Stimulated activated CD4-positive, alpha-beta T cell treated with anti-CD3 and anti-CD28 coated beads, Interleukin-4, amount 100 ng/mL, for 1 hour (primary cell): ENCODE data around the gene HIP1R.
"Not testable (repeated sequence)": the region's sequence is repeated elsewhere in the genome, so short reads cannot be mapped to it uniquely, and the experiment has no call there.

Source experiments
- DNase-seq: peaks from one replicate; pipeline ENCODE4 v3.0.0-alpha.2; 2020

The HIP1R gene

DNA sequence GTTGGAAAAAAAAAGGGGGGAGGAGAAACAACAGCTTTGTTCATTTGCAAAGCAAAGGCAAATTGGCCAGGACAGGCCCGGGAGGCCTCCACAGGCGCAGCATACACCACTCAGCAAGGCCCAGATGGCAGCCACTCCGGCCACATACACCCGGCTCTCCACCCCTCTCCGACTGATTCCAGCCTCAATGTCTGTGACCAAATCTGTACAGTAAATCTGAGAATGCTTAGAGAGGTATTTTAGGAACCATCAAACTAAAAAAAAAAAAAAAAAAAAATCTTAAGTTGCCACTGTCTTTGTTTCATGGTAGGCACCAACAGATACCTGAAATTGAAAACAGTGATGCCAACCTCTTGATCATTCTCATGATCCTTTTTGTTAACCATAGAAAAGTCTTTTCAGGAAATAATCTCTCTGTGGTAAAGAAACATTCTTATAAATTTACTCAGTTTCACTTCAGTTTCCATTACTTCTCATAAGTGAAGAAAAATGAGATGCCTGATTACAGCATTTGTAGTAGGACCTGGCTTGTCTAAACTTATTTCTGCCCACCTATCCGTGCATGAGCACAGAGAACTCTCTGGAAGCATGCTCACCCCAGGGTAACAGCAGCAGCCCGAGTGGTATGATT lies 40.4 kb downstream of the HIP1R start:
- no peak for DNase-seq

DNA sequence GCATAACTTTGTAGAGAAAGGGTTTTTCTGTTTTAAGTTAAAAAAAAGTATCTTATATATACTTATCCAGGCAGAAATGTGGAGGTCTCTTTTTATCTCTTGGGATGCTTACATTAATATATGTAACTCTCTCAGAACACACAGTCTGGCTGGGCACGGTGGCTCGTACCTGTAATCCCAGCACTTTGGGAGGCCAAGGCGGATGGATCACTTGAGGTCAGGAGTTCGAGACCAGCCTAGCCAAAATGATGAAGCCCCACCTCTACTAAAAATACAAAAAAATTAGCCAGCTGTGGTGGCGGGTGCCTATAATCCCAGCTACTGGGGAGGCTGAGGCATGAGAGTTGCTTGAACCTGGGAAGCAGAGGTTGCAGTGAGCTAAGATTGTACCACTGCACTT lies 41.0 kb downstream of the HIP1R start:
- DNase-seq, result not testable (repeated sequence)

DNA sequence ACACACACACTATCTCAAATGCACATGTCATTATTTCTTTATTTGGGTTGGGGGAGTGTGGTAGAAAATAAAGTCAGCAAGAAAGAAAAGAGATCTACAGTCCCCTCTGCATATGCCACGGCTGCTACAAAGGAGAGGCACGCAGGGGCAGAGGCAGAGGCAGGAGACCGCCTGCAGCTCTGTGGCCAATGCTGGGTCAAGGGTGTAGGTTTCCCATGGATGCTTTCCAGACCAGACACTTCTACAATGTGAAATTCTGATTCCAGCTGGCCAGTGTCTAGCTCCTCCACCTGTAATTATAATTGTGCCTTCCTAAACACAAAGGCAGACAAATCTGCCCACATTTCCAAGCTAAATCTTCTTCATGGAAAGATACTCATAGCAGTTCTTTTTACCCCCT lies 41.5 kb downstream of the HIP1R start:
- no peak for DNase-seq

DNA sequence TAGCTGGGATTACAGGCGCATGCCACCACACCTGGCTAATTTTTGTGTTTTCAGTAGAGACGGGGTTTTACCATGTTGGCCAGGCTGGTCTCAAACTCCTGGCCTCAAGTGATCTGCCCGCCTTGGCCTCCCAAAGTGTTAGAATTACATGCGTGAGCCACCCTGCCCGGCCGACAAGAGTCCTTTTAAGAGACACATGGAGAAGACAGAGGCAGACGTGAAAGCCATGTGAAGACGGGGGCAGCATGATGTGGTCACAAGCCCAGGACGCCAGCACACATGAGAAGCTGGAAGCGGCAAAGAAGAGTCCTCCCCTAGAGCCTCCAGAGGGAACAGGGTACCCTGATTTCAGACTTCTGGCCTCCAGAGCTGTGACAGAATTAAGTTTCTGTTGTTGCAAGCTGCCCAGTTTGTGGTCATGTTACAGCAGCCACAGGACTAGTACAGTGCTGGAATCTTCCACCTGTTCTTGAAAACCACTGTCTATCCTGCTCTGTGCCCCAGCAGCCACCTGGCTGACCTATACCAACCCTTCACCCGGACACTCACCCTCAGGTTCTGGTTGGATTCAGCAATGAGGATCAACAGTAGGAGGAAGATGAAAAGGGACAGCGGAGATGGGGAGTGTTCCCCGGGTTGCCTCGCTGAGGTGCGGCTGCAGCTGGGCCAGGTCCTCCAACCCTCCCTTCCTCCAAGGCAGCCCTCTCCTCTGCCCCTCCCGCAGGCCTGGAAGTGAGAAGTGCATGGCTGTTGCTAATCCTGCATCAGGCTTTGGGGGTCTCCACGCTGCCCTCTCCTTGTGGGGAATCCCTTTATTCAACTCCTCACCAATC lies 43.7 kb downstream of the HIP1R start:
- DNase-seq, result no peak

DNA sequence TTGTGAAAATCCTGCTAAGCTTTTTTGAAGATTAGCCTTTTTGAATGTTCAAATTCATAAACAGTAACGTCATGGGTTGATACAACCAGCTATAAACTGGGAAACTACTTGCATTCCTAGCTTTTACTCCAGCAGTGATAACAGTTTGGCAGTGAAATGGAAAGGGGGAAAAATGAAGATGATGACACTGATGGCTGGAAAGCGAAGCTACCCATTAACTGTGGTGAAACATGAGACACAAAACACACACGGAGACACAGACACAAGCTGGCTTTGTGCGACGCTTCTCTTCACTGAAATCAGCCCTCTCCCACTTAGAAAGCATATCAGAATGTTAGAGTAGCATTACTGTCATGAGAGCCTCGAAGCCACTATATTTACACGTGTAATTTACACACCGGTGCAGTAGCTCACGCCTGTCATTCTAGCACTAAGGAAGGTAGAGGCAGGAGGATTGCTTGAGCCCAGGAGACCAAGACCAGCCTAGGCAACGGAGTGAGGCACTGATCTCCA lies 45.0 kb downstream of the HIP1R start:
- DNase-seq, result no peak

DNA sequence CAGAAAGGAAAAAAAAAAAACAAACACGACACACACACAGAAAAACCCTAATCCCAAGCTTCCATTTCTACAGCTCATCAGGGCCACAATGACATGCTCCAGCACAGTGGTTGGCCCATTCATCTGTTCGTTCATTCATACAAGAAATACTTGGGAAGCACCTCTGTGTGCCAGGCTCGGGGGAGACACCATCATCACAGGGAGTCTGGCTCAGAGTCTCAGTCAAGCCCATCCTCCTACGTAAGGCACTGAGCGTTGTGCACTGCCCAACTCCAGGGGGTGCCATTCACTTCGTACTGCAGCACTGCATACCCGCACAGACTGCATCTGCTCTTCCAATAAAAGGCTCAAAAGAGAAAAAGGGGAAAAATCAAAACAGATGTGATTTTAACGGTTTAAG lies 45.4 kb downstream of the HIP1R start:
- no peak for DNase-seq

DNA sequence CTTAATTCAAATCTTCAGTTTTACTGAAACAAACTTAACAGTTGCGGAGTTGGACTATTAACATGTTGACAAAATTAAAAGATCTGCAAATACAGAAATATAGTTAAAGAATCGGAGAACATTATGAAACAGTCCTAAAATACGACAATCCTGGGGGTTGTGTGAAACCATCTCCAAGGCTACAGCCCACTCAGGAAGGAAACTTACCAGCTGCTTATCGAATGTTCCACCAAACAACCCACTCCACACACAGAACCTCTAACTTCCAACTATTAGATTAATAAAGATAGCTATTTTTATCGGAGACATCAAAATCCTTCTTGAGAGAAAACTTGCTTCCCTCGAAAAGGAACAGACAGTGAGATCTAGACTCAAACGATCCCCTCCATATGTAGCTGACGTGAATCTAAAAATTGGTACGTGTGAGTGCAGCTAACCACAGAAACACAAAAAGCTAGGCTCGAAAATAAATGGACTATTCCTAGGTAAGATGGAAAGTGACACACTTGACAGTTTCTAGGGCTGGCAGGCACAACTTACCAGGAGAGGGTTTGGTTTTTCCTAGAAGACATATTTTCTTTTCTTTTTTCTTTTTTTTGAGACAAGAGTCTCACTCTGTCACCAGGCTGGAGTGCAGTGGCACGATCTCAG lies 47.8 kb downstream of the HIP1R start:
- DNase-seq, result no peak

DNA sequence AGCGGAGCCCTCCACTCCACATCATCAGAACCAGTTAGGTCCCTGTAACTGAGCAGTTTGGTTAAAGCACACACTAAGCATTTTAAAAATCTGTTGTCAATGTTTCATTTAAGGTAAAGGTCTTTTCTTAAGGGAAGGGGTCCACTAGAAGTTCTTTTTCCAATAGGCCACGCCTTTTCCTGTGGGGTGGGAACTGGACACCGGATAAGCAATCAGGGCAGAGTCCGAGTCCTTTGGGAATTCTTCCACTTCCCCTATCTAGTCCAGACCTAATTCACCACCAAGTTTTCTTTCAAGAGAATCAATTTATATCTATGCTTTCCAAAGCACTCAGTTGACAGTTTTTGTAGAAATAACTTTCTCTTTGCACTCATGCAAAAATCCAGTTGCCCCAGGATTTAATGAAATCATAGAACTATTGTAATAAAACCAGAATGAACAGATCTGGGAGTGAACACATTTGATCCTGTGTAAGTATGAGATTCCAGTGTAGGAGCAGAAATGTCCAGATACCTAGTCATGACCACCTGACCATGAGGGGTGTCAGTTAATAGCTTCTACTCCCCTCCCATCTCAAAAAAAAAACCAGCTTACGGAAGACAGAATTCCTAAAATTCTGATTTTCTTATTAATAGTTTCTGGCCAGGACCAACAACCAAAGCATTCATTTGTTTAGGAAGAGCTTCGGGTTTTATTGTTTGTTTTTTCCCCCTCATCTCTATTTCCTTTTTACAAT lies 49.0 kb downstream of the HIP1R start:
- no peak for DNase-seq

DNA sequence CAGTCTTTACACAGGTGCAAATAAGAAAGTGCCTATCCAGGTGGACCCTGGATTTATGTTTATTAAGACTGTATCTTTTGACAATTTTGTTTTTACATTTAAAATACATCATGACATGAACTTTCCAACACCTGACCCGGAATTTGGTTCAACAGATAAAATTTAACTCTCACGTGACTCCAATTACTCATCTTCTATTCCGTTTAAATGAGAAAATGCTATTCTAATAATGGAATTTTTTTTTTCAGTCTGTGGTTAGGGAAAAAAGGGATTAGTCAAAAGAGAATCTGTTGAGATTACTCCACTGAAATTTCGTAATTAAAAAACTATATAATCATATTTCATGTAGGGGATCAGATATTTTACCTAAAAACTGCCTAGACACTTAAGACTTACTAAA lies 49.6 kb downstream of the HIP1R start:
- DNase-seq, result no peak

DNA sequence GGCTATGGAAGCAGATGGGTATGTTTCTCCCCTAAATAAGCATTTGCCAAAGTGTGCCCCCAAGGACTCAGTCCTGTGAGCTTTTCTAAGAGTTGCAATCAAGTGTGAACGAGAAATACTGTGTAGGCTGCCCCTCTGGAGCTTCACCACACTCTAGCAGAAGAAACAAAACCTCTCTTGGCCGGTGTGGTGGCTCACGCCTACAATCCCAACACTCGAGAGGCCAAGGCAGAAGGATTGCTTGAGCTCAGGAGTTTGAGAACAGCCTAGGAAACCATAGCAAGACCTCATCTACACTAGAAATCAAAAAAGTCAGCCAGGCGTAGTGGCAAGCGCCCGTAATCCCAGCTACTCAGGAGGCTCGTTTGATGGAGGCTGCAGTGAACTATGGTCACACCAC lies 50.9 kb downstream of the HIP1R start:
- DNase-seq, result no peak

DNA sequence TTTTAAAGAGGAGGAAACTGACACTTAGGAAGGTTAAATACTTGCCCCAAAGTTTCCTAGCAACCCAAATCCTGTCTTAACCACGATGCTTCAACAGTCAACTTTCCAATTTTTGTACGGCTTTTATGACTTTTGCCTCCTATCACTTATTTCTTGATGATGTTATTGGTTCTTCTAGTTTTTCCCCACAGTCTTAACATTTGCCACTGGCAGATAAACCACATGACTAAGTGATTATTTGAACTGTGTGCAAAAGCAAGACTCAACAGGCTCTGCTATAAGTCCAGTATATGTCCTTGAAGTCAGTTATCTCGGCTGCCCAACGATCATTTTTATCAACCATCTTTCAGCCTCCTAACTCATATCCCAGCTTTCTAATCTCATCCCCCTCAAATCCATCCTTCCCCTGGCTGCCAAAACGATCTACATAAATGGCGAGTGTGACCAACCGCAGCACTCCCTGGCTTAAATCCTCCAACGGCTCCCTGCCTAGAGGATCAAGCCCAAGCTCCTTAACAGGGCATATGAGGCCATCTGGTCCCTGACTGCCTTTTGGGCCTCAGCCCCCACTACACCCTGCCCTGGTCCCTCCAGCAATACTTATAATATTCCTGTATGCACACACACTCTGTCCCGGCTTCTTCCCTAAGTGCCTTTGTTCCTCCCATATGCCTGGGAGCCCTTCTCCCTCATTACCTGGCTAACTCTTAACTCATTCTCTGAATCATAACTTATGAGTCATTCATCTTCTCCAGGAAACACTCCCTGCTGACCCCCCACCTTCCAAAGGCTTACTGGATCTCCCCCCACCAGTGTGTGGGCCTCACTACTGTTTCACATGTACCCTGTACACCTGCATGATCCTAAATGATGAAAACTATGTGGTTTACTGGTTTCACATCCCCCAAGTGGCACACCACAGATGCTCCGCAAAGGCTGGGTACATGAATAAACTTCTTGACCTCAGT lies 51.9 kb downstream of the HIP1R start:
- peak; percentile 32 for DNase-seq

DNA sequence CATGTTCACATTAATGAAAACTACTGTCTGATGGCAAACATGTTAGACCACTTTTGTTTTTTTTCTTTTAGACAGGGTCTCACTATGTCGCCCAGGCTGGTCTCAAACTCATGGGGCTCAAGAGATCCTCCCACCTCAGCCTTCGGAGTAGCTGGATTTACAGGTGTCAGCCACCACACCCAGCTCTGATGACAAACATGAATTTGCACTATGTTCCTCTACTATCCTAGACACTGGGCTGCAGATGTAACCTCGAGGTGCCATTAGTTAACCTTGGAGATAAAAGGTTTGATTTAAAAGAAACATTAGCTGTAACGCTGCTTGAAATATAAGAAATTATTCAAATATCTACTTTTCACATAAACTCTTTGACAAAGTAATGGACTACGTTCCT lies 52.6 kb downstream of the HIP1R start:
- no peak for DNase-seq

DNA sequence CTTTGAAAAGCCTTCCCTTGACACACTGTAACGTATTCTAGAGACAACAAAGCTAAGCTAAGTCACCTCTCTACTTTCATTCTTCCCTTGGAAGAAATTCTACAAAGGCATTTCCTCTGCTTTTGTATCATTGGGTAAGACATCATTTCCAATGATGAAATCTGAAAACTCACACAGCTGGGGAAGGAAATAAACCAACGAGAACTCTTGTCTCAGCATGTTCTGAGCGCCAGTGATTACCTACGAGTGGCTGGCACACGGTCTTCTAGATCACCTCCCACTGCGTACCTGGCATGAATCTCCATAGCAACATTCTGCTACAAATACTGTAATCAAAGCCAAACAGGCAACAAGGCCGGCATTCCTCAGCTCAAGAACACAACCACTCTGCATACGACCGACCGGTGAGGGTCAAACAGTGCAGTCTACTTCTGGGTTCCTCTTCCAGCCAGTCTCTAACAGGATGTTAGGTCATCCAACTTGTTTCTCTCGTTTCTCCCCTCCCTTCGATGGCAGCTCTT lies 53.0 kb downstream of the HIP1R start:
- no peak for DNase-seq

DNA sequence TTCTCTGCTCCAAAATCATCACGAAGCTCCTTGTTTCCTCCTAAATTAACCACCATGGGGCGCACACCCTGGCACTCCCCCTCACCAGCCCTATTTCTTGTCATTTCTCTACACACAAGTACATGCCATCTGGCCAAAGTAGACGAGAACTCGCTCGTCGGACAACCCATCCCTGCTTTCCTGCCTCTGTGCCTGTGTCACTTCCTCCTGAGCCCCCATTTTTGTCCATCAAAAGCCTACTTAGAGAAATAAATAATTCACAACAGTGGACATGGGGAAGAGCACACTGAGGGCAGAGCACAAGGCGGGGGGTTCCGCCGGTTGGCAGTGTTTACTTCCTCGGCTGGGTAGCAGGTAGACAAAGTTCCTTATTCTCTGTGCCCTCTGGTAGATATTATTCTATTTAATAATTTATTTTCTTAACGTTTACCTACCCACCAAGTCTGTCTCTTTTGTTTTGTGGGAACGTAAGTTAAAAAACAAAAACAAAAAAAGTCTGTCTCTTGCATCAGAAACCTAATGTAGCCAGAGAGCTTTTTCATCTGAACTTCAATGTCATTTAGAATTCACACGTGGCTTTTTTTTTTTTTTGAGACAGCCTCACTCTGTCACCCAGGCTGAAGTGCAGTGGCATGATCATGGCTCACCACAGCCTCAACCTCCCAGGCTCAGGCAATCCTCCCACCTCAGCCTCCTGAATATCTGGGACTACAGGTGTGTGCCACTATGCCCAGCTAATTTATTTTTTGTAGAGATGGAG lies 54.7 kb downstream of the HIP1R start:
- DNase-seq, result no peak

DNA sequence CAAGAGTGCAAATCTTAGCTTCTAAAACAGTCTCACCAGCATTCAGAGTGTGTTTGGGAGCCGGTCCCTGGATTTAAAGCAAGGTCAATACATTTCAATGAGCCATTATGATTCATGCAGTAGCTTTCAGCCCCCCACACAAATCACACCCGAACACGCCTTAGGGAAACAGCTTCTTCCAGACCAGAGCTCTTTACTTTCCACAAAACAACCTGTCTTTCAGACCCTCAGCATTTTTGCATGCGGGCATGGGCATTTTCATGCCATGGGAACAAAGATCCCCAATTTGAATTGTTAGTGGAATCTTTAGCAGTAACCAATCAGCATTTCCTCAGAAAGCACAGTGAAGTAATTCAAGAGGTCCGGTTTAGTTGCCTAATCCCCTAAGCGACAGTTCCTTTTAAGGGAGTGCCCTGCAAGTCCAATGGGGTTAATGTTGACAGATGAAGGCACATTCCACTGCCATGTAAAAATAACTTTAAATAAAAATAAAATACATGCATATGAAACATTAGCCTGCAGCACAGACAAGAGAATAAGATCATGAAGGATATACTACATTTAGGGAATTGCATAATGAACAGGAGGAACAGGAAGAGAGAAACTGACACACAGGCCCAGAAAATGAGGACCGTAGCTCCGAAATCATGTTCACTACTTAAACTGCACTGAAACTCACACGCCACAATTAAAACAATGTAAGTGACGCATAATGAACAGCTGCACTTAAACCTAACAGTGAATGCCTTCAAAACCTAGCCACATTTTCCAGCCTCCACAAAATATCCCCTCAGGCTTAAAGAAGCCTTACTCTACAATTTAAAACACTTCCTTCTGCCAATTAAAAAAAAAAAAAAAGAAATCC lies 56.6 kb downstream of the HIP1R start:
- no peak for DNase-seq

DNA sequence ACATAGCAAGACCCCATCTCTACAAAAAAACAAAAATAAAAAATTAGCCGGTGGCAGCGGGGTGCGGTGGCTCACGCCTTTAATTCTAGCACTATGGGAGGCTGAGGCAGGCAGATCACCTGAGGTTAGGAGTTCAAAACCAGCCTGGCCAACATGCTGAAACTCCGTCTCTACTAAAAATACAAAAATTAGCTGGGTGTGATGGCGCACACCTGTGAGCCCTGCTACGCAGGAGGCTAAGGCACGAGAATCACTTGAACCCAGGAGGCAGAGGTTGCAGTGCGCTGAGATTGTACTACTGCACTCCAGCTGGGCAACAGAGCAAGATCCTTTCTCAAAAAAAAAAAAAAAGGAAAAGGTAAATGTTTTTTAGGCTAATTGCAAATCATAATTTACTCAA lies 57.5 kb downstream of the HIP1R start:
- not testable (repeated sequence) for DNase-seq

DNA sequence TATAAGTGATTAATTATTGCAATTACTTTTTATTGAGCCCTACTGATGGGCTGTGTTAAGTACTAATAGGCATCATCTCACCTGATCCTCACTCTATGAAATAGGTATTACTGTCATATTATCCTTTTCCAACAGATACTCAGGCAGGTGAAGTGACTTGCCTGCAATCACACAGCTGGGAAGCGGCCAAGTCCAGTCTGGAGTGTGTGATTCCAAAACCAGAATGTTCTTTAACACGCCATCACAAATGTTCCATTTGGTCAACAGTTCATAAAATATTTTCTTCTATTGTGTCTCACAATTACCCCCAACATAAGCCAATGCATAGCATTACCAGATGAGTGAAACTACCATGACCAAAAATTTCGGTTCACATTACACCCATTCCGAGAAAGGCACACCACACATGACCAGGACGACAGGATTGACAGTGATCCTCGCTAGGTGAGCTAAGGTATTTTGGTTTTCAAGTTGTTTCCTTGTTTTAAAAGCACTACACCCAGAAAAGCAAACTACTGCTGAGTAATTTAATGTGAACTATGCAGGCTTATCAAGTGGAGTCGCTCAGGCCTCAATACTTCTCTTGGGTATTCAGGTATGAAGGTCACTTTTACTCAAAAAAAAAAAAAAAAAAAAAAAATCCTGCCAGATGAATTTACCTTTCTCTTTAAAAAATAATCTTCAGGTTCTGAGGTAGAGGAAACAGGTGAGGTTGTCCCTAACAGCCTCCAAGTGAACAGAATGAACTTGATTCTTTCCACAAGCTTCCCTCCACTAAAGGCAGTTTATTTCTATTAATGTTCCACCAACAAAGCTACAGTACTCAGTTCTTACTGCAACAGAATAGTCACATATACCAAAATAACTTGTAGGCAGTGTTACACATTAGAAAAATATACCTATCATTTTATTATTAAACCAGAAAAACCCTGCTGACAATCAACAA lies 58.2 kb downstream of the HIP1R start:
- DNase-seq, result no peak

DNA sequence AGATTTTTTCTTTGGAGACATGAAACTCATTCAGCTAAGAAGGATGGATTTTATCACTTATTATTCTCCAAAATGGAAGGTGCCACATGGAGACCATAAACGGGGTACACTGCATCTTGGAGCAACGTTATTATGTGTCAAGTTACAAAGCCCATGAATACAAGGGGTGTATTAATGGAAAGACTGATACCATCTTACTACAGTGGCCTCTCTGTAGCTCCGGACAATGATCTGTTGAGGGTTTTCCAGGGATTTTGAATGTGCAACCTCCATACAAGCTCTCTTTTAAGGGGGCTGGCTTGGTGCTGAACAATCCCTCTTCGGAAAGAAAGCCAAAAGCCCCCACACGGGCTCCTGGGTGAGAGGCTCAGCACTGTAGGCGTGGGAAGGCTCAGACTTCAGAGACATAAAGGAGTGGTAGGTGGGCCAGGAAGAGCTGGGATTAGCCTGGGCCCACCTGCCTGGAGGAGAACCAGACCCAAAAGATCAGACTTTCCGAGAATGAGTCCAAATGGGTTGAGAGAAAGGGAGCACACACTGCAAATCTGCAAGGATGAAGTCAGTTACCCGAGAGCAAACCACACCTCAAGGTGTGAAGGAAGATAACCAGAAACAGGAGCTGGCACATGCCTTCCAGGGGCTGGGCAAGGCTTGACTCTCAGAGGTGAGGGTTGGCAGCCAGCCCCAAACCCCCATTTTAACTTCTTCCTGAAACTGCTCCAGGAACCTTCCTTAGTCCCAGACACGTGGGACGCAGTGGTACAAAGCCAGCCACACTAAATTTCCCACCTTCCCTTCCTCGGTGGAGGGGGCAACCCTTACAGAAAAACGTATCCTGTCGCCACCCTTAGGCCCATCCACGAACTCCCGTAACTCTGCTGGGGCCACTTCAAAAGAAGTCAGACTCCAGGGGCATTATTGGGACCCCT lies 59.2 kb downstream of the HIP1R start:
- no peak for DNase-seq
